GM18519 (cell line): Measurements from ENCODE around the gene SLC13A3.

Experiments
- ATAC-seq: cut with Tn5 transposase; IDR thresholded peaks from one replicate; pipeline ENCODE4 v1.9.1; 2021; ENCODE audit warnings: mild to moderate bottlenecking, moderate library complexity; ENCODE audit not compliant: unreplicated experiment, low FRiP score

Gene SLC13A3

DNA sequence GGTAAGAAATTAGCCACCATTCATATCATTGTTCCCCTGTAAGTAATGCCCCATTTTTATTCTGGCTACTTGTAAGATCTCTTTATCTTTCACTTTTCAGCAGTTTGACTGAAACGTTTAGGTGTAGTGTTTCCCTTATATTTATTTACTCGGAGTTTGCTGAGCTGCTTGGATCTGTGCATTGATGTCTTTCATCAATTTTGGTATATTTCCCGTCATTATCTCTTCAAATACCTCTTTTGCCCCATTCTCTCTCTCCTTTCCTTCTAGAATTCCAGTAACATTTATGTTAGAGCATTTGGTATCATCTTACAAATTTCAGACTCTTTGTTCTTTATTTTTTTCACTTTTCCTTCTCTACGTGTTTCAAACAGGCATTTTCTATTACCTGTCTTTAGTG lies 9.2 kb upstream of the SLC13A3 start:
- no peak for ATAC-seq

GRCh38 chr20:46657618-46658017 lies 6.4 kb upstream of the SLC13A3 start:
- no peak for ATAC-seq

DNA sequence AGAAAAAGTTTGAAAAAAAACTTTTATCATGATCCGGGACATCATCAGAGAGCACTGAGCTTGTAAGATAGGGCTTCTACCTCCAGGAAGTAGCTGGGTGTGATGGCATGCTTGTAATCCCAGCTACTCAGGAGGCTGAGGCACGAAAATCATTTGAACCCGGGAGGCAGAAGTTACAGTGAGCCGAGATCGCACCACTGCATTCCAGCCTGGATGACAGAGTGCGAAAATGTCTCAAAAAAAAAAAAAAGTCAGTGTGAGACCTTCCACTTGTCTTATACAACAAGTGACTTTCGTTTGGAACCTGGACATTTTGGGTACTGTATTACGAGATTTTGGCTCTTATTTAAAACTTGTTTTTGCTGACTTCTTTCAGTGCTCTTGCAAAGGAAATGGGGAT lies 5.9 kb upstream of the SLC13A3 start:
- no peak for ATAC-seq

- ATAC-seq: no peak
Measured at GRCh38 chr20:46652699-46653098, 1.4 kb upstream of the SLC13A3 start.

DNA sequence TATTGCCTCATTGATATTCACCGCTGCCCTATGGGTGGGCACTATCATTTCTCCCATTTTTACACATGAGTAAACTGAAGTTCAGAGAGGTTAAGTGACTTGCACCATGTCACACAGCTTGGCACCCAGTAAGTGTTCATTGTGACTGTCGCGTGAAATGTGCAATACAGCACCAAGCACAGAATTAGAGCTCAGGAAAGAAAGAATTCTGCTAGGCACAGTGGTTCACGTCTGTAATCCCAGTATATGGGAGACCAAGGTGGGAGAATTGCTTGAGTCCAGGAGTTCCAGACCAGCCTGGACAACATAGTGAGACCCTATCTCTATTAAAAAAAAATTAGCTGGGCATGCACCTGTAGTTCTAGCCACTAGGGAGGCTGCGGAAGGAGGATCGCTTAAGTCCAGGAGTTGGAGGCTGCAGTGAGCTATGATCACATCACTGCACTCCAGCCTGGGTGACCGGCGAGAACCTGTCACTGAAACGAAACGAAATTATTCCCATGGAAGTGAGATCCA lies 626 bp downstream of the SLC13A3 start:
- ATAC-seq: no peak

- ATAC-seq: no peak
Measured at GRCh38 chr20:46649965-46650542, 1.2 kb downstream of the SLC13A3 start.

DNA sequence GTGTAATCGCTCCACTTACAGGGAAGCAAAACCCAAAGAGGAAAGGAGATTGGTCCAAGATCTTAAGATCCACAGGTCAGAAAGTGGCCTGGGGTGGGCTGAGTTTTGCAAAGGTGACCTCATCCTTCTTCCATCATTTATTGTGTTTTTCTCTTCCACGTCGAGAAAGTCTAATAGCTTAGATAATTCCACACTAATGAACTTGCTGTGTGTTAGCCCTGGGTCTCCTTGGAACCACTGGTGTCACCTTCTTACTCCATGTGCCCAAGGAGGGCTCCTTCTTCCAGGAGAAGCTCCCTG lies 1.7 kb downstream of the SLC13A3 start:
- ATAC-seq: no peak

- no peak for ATAC-seq
Measured at GRCh38 chr20:46648903-46649649, 2.2 kb downstream of the SLC13A3 start.

DNA sequence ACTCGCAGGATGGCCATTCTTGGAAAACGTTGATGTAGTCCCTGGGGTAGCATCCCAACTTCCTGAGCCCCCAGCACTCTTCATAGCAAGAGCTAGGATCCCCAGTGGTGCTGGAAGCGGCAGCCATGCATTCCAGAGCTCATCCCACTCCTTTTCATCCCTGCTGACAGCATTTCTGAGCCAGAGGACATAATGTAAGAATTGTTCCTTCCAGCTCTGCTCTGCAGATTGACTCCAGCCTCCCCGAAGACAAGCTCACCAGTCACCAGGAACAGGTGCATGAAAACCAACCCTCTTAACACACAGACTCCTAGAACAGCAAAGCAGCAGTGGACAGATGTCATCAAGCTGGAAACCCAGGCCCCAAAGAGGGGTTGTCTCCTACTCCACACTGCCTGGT lies 3.8 kb downstream of the SLC13A3 start:
- no peak for ATAC-seq

GRCh38 chr20:46646659-46647380 lies 4.4 kb downstream of the SLC13A3 start:
- ATAC-seq: no peak

GRCh38 chr20:46646122-46646521 lies 5.1 kb downstream of the SLC13A3 start:
- no peak for ATAC-seq

GRCh38 chr20:46644733-46645132 lies 6.5 kb downstream of the SLC13A3 start:
- ATAC-seq: no peak

GRCh38 chr20:46644160-46644559 lies 7.1 kb downstream of the SLC13A3 start:
- no peak for ATAC-seq

- no peak for ATAC-seq
Measured at GRCh38 chr20:46642969-46643343, 8.3 kb downstream of the SLC13A3 start.

DNA sequence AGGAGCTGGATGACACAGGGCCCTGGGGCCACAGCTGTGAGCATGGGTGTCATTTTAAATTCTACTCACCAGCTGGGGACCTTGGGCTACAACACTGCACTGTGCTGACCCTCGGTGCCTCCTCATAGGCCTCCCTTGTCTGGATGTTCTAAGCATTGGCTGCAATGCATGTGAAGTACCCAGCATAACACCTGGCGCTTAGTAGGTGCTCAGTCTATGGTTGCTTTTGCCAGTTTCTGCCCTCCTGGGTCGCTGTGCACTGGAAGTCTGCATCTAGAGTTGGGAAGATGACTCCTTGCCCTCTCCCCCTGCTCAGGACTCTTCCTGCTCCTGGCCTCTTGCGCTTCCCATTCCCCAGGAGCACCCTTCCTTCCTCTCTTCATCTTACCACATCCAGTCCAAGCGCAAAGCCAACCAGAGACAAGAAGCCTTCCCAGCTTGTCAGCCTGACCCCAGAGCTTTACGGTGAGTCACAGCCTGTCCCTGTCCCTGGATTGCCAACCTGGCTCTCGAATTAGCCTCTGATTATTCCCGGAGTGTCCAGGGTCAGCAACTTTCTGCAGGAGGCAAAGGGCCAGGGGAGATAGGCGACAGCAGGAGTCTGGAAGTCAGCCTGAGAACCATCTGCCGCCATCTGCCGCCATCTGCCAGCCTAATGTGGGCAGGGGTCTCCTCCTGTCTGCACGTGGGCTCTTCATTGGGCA lies 8.8 kb downstream of the SLC13A3 start:
- ATAC-seq: no peak

DNA sequence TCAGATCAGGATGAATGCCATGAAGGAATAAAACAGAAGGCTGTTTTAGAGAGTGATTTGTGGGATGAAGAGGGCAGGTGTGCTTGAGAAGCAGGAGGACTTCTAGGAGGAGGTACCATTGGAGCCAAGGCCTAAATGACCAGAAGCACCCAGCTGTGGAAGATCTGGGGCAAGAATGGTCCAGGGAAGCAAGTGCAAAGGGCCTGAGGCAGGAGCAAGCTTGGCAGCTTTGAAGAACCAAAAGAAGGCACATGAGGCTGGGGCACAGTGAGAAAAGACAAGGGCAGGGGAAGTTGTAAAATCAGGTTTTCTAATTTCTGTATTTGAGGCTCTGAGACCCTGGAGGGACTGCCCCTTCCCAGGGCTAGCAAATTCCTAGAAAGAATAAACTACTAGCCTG lies 9.8 kb downstream of the SLC13A3 start:
- no peak for ATAC-seq

DNA sequence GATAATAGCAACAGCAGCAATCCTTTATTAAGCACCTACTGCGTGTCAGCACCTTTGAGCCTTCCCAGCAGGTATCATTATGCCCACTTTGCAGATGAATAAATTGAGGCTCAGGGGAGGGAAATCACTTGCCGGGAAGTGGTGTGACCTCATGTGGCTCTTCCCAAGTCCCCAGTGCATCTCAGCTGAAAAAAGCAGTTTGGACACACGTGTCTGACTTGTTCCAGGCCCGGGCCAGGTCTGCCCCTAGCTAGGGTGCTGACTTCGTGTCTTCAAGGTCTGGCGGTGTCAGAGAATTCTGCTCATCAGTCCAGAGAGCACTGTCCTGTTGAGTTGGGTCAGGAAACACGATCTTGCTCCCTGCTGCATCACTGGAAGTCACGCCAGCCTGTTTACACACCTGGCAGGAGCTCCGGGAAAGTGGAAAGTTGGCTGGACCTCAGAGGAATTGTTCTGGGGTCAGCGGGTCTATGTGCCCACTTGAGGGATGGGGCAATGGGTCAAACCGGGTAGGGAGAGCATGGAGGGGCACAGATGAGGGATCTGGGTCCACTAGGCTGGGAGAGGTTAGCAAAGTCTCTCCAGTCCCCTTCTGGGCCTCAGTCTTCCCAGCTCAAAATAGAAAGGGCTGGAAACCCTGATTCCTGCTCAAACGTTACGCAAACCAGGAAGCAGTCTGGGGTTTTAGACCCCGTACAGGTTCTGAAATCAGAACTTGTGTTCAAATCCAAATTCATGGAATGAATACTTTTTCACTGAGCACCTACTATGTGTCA lies 10.5 kb downstream of the SLC13A3 start:
- no peak for ATAC-seq

GRCh38 chr20:46640044-46640443 lies 11.2 kb downstream of the SLC13A3 start:
- ATAC-seq: no peak

DNA sequence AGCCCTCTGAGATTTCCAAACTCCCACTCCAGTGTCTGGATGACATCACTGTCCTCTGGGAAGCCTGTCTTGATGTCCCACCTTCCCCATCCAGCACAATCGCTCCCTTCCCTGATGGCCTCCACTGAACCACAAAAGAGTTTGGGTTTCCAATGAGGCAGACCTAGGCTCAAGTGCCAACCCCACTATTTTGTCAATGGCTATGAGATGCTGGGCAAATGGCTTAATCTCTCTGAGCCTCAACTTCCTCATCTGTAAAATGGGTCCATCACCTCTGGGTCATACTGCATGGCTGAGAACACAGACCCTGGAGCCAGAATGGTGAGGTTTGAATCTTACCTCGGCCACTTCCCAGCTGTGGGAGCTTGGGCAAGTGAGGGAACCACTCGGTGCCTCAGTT lies 11.7 kb downstream of the SLC13A3 start:
- no peak for ATAC-seq

DNA sequence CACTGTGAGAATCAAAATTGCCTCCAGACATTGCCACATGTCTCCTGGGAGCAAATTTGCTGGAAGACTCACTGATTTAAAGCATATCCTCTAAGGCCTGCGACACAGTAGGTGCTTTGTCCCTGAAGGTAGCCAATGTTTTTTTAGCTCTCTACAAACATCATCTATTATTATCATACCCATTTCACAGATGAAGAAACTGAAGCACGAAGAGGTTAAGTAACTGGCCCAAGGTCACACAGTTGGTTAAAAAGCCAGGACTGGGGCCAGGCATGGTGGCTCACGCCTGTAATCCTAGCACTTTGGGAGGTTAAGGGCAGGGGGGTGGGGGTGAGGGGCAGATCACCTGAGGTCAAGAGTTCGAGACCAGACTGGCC lies 12.4 kb downstream of the SLC13A3 start:
- no peak for ATAC-seq
